HUES6 (cell line): ENCODE measurements around the gene SLC16A1.
"Not testable (repeated sequence)": the region's sequence is repeated elsewhere in the genome, so short reads cannot be mapped to it uniquely, and the experiment has no call there.

Experiments used
- H3K27ac ChIP-seq: 2 replicates; pipeline ENCODE4 v1.7.0; 2013; ENCODE audit warnings: low read depth, mild to moderate bottlenecking, low read length, inconsistent platforms
- H3K27me3 ChIP-seq: 2 replicates; pipeline ENCODE4 v1.6.1; 2013; ENCODE audit warnings: low read length; ENCODE audit not compliant: control insufficient read depth, insufficient read depth
- H3K36me3 ChIP-seq: 2 replicates; pipeline ENCODE4 v1.6.1; 2013; ENCODE audit warnings: low read length; ENCODE audit not compliant: control insufficient read depth, insufficient read depth
- H3K4me1 ChIP-seq: 2 replicates; pipeline ENCODE4 v1.6.1; 2013; ENCODE audit warnings: low read length; ENCODE audit not compliant: control insufficient read depth, insufficient read depth
- H3K4me3 ChIP-seq: 2 replicates; pipeline ENCODE4 v1.5.1; 2013; ENCODE audit warnings: low read depth, low read length
- H3K9ac ChIP-seq: one replicate; pipeline ENCODE4 v1.6.1; 2013; ENCODE audit warnings: mild to moderate bottlenecking, low read length
- H3K9me3 ChIP-seq: 2 replicates; pipeline ENCODE4 v1.6.1; 2013; ENCODE audit warnings: low read depth, low read length; ENCODE audit not compliant: control insufficient read depth, insufficient read depth

Gene SLC16A1

GRCh38 chr1:112896783-112897182, 59.2 kb downstream of the SLC16A1 start:
- H3K4me1 ChIP-seq, result no peaks in the 10 kb centered on the region
- no peak overlapping the region for H3K27ac ChIP-seq
- H3K9ac ChIP-seq, result no peak overlapping the region
- peaks cover 42% of the 10 kb centered on the region for H3K9me3 ChIP-seq
- no peaks in the 10 kb centered on the region for H3K36me3 ChIP-seq
- H3K4me3 ChIP-seq, result no peak overlapping the region
- H3K27me3 ChIP-seq, result no peaks in the 10 kb centered on the region

- Histone ChIP-seq H3K27ac (no peak overlapping the region), H3K36me3 (no peaks in the 10 kb centered on the region), H3K9me3 (peaks cover 36% of the 10 kb centered on the region), H3K9ac (no peak overlapping the region), H3K4me1 (no peaks in the 10 kb centered on the region), H3K4me3 (no peak overlapping the region), H3K27me3 (no peaks in the 10 kb centered on the region)
Measured at GRCh38 chr1:112894561-112895011, 61.4 kb downstream of the SLC16A1 start.

- Histone ChIP-seq H3K9ac (no peak overlapping the region), H3K4me3 (no peak overlapping the region), H3K27ac (no peak overlapping the region), H3K9me3 (peaks cover 33% of the 10 kb centered on the region), H3K27me3 (no peaks in the 10 kb centered on the region), H3K36me3 (no peaks in the 10 kb centered on the region), H3K4me1 (no peaks in the 10 kb centered on the region)
Measured at GRCh38 chr1:112894010-112894292, 62.0 kb downstream of the SLC16A1 start.

GRCh38 chr1:112893288-112894009, 62.5 kb downstream of the SLC16A1 start:
- Histone ChIP-seq H3K27ac (no peak overlapping the region), H3K4me1 (no peaks in the 10 kb centered on the region), H3K36me3 (no peaks in the 10 kb centered on the region), H3K27me3 (no peaks in the 10 kb centered on the region), H3K9ac (no peak overlapping the region), H3K9me3 (peaks cover 33% of the 10 kb centered on the region), H3K4me3 (no peak overlapping the region)

GRCh38 chr1:112889906-112890305, 66.1 kb downstream of the SLC16A1 start:
- H3K27ac ChIP-seq, H3K4me3 ChIP-seq, H3K9ac ChIP-seq, H3K36me3 ChIP-seq, H3K4me1 ChIP-seq, H3K27me3 ChIP-seq: not testable (repeated sequence)
- peaks cover 19% of the 10 kb centered on the region for H3K9me3 ChIP-seq

GRCh38 chr1:112889052-112889768, 66.8 kb downstream of the SLC16A1 start:
- Histone ChIP-seq H3K27ac (no peak overlapping the region), H3K4me3 (no peak overlapping the region), H3K36me3 (no peaks in the 10 kb centered on the region), H3K4me1 (no peaks in the 10 kb centered on the region; the same call in 1 of the 2 replicates), H3K9me3 (peaks cover 12% of the 10 kb centered on the region), H3K27me3 (no peaks in the 10 kb centered on the region), H3K9ac (no peak overlapping the region)

GRCh38 chr1:112888630-112889029, 67.4 kb downstream of the SLC16A1 start:
- H3K27me3 ChIP-seq, result no peaks in the 10 kb centered on the region
- H3K4me3 ChIP-seq, result no peak overlapping the region
- no peaks in the 10 kb centered on the region for H3K36me3 ChIP-seq
- no peaks in the 10 kb centered on the region; the same call in 1 of the 2 replicates for H3K4me1 ChIP-seq
- H3K9me3 ChIP-seq, result peaks cover 7% of the 10 kb centered on the region; the same call in 1 of the 2 replicates
- H3K27ac ChIP-seq, result no peak overlapping the region
- no peak overlapping the region for H3K9ac ChIP-seq

- Histone ChIP-seq H3K36me3 (no peaks in the 10 kb centered on the region), H3K9ac (no peak overlapping the region), H3K9me3 (0 out of 2 replicates have a peak, but pooled peaks cover 2% of the 10 kb centered on the region), H3K4me3 (no peak overlapping the region), H3K27ac (no peak overlapping the region), H3K4me1 (peaks cover 3% of the 10 kb centered on the region), H3K27me3 (no peaks in the 10 kb centered on the region)
Measured at GRCh38 chr1:112887599-112888283, 68.3 kb downstream of the SLC16A1 start.

GRCh38 chr1:112884996-112885395, 71.0 kb downstream of the SLC16A1 start:
- H3K9ac ChIP-seq, H3K36me3 ChIP-seq, H3K27ac ChIP-seq, H3K9me3 ChIP-seq, H3K4me3 ChIP-seq, H3K27me3 ChIP-seq: not testable (repeated sequence)
- peaks cover 14% of the 10 kb centered on the region for H3K4me1 ChIP-seq

- Histone ChIP-seq H3K27ac (no peak overlapping the region), H3K9ac (no peak overlapping the region), H3K4me3 (no peak overlapping the region)
Measured at GRCh38 chr1:112882271-112882744, 73.7 kb downstream of the SLC16A1 start.

GRCh38 chr1:112881742-112882127, 74.3 kb downstream of the SLC16A1 start:
- Histone ChIP-seq H3K27me3 (no peaks in the 10 kb centered on the region), H3K9me3 (no peaks in the 10 kb centered on the region), H3K36me3 (no peaks in the 10 kb centered on the region), H3K4me3 (no peak overlapping the region), H3K27ac (no peak overlapping the region), H3K4me1 (peaks cover 32% of the 10 kb centered on the region), H3K9ac (no peak overlapping the region)

More at GRCh38 chr1:112882271-112882744, 73.7 kb downstream of the SLC16A1 start:
- Histone ChIP-seq H3K36me3 (no peaks in the 10 kb centered on the region), H3K27me3 (no peaks in the 10 kb centered on the region), H3K9me3 (no peaks in the 10 kb centered on the region), H3K4me1 (peaks cover 32% of the 10 kb centered on the region)
